Mucosa of stomach (tissue), 1 donor: ENCODE data around the gene UNG.

Experiments
- H3K27me3 ChIP-seq: one replicate; pipeline ENCODE4 v1.7.0; 2013; ENCODE audit warnings: mild to moderate bottlenecking, low read length; ENCODE audit not compliant: control insufficient read depth, insufficient read depth
- H3K36me3 ChIP-seq: one replicate; pipeline ENCODE4 v1.7.0; 2013; ENCODE audit warnings: low read length; ENCODE audit not compliant: control insufficient read depth, insufficient read depth
- H3K4me1 ChIP-seq: one replicate; pipeline ENCODE4 v1.7.0; 2013; ENCODE audit warnings: mild to moderate bottlenecking, low read length; ENCODE audit not compliant: control insufficient read depth, insufficient read depth
- H3K4me3 ChIP-seq: one replicate; pipeline ENCODE4 v1.7.0; 2013; ENCODE audit warnings: low read length
- H3K9ac ChIP-seq: one replicate; pipeline ENCODE4 v1.7.0; 2013; ENCODE audit warnings: mild to moderate bottlenecking, low read length, moderate library complexity
- H3K9me3 ChIP-seq: one replicate; pipeline ENCODE4 v1.7.0; 2013; ENCODE audit warnings: mild to moderate bottlenecking, low read length, moderate library complexity; ENCODE audit not compliant: control insufficient read depth
- donor health status: Pancreatic carcinoma.

Gene UNG

DNA sequence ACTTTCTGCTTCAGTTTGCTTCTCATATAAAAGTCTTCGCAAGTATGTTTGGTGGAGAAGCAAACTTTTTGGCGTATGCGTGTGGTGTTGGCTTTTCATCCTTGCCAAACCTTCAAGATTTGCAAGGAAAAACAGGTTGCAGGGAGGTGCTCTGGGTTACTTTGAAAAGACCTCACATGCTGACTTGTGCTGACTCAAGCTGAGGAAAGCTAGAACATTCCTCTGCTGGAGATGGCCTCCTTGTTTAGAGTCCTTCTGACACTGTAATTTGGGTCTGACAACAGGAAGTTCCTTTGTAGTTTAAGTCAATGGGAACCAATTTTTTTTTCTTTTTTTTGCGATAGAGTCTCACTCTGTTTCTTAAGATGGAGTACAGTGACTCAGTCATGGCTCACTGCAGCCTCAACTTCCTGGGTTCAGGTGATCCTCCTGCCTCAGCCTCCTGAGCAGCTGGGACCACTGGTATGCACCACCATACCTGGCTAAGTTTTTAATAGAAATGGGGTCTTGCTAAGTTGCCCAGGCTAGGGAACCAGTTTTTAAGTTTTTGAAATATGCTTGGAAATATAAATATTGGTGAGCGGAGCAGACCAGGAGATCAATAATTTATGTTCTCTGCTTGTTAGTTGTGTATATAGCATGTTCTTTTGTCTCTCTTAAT, 16.4 kb downstream of the UNG start:
- H3K4me1 ChIP-seq, result peaks cover 58% of the 10 kb centered on the region
- no peak overlapping the region for H3K4me3 ChIP-seq
- no peaks in the 10 kb centered on the region for H3K9me3 ChIP-seq
- H3K27me3 ChIP-seq, result no peaks in the 10 kb centered on the region
- no peak overlapping the region for H3K9ac ChIP-seq
- H3K36me3 ChIP-seq, result no peaks in the 10 kb centered on the region

DNA sequence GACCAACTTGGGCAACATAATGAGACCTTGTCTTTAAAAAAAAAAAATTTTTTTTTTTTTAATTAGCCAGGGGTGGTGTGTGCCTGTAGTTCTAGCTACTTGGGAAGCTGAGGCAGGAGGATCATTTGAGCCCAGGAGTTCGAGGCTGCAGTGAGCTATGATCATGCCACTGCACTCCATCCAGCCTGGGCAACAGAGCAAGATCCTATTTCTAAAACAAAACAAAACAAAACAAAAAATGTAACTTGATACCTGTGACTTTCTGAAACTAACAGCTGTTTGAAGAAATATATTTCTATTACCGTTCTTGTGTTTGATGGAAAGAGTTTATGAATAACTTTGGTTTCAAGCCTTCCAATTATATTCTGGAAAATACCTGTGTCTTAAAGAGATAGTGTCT, 17.2 kb downstream of the UNG start:
- no peaks in the 10 kb centered on the region for H3K9me3 ChIP-seq
- H3K36me3 ChIP-seq, result no peaks in the 10 kb centered on the region
- no peak overlapping the region for H3K9ac ChIP-seq
- no peak overlapping the region for H3K4me3 ChIP-seq
- no peaks in the 10 kb centered on the region for H3K27me3 ChIP-seq
- H3K4me1 ChIP-seq, result peaks cover 67% of the 10 kb centered on the region

DNA sequence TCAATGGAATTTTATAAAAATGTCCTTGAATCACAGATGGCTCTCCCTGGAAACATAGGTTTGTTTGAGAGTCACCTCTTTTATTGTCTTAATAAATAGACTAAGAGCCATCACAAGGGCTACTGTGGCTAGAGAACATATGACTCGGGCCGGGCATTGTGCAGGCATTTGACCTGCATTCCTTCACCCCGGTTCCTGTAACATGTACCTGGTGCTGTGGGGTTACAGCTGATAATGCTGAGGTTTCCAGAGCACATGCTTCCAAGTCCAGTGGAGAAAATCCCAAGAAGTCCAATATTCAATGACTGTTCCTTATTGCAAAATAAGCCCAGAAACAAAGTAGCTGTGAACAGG, 18.0 kb downstream of the UNG start:
- Histone ChIP-seq H3K9ac (peak overlapping the region; percentile 16), H3K4me1 (peaks cover 74% of the 10 kb centered on the region), H3K9me3 (no peaks in the 10 kb centered on the region), H3K27me3 (no peaks in the 10 kb centered on the region), H3K36me3 (no peaks in the 10 kb centered on the region), H3K4me3 (no peak overlapping the region)

DNA sequence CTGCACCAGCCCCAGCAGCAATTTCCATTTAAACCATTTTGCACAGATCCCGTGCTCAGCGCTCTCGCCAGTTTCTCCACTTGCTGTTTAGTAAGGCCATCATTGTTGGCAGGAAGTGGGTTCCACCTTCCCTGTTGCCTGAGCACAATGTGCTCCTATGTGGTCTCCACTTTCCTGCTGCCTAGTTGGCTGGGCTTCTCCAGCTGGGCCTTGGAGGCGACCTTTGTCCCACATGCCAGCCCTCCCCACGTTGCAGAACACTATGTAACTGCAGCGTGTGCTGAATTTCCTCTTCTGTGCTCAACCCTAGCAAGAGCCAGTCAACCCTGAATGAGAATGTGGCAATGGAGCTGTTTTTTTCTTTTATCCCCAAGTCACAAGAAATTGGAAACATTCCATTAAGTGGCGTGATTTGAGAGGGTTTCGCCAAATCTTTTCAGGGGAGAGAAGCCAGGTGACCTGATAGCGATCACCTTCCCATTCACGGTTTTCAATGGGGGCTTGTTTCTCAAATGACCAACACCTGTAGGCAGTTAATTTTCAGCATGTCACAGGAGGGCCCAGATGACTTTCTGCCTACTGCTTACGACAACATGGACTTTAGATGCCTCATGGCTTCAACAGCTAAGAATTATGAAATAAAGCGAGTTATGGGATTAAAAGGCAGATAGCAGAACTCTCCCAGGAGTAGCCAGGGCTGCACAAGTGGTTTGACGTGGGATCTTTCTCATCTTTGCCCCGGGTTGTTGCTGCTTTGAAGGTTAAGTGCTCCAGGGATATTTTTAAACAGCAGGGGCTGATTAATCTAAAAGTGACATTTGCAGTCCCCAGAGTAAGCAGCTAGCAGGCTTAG, 18.6 kb downstream of the UNG start, which contains the start of gene ACACB:
TSS of gene ACACB (plus strand) at position 830 of the 853 bp plus-strand sequence. CDS start 22,819 bp downstream, outside the sequence.
- H3K36me3 ChIP-seq, result no peaks in the 10 kb centered on the region

DNA sequence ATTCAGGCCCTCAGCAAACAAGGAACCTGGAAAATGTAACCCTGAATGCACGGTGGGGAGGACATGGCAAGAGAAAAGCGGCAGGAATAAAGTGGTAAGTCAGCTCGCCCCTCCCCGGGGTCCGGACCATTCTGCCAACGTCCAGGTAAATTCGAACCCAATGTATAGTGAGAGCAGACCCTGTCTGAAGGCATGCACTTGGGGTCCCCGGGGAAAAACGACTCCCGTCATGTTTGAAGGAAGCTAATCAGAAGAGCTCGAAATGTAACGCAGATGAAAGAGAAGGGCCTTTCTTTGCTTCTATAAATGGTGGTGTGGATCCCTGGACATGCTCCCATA, 19.2 kb downstream of the UNG start:
- H3K4me3 ChIP-seq, result no peak overlapping the region
- no peaks in the 10 kb centered on the region for H3K27me3 ChIP-seq
- peaks cover 77% of the 10 kb centered on the region for H3K4me1 ChIP-seq
- no peaks in the 10 kb centered on the region for H3K9me3 ChIP-seq
- H3K36me3 ChIP-seq, result no peaks in the 10 kb centered on the region
- H3K9ac ChIP-seq, result peak overlapping the region; percentile 57

More for the DNA sequence above, 18.6 kb downstream of the UNG start, which contains the start of gene ACACB:
- H3K27me3 ChIP-seq, result no peaks in the 10 kb centered on the region
- H3K9me3 ChIP-seq, result no peaks in the 10 kb centered on the region
- no peak within 1 kb of the TSS for H3K4me3 ChIP-seq
- H3K9ac ChIP-seq, result peak within 1 kb of the TSS; percentile 57
- peaks cover 77% of the 10 kb centered on the region for H3K4me1 ChIP-seq

DNA sequence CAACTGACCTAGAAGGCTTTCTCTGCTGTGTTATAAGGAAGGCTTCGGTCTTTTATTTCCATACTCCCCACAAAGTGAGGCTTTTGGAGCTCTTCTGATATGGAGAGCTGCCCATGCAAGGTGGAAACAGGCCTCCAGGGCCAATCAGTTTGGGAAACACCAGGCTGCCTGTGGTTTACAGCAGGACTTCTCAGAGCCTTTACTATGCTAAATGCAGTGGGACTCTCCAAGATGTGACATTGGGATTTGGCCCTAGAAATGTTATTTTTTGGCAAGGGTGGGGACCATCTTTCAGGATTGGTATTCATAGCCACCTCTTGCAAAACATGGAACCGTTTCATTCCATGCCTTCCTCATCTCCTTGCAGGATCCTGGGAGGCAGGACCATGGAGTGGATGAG, 22.7 kb downstream of the UNG start:
- no peak overlapping the region for H3K9ac ChIP-seq
- H3K9me3 ChIP-seq, result no peaks in the 10 kb centered on the region
- H3K4me3 ChIP-seq, result no peak overlapping the region
- no peaks in the 10 kb centered on the region for H3K36me3 ChIP-seq
- peaks cover 52% of the 10 kb centered on the region for H3K4me1 ChIP-seq
- no peaks in the 10 kb centered on the region for H3K27me3 ChIP-seq

DNA sequence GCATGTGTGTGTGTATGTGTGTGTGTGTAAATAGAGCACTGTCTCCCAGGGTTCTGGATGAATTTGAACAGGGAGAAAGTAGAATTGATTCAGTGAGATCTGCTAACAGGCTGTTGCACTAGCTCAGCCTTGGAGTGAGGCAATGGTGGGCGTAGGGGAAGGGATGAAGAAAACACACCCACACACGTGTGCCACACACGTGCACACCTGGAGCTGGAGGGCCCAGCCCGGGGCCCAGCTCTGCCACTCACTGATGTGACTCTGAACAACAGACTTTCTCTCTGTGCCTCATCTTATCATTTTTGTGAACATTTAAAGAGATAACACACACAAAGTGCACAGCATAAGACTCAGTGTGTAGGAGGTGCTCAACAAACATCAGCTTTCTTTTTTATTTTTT, 23.2 kb downstream of the UNG start:
- H3K9ac ChIP-seq, result no peak overlapping the region
- no peaks in the 10 kb centered on the region for H3K27me3 ChIP-seq
- H3K4me1 ChIP-seq, result peaks cover 47% of the 10 kb centered on the region
- no peaks in the 10 kb centered on the region for H3K36me3 ChIP-seq
- no peaks in the 10 kb centered on the region for H3K9me3 ChIP-seq
- no peak overlapping the region for H3K4me3 ChIP-seq

DNA sequence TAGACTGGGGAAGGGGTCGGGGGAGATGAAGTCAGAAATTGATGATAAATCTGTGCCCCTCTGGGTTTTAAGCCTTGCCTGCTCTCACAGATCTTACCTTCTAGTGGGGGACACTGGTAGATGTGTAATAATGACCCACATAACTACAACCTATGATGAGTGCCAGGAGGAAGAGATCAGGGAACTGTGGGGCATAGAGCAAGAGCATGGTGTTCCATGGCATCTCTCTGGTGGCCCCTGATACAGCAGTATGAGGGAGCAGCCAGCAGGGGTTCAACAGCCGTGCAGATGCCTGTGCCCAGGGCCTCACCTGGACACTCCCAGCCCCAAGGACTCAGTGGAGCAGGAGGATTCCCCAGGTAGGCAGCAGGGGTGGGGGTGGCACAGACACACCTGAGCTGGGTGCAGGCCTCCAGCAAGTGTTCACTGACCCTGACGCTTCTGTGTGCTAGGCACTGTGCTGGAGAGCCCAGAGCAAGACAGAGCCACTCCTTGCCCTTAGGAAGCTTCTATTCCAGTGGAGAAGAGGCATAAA, 24.0 kb downstream of the UNG start:
- no peaks in the 10 kb centered on the region for H3K36me3 ChIP-seq
- H3K9ac ChIP-seq, result no peak overlapping the region
- no peaks in the 10 kb centered on the region for H3K27me3 ChIP-seq
- H3K4me1 ChIP-seq, result peaks cover 38% of the 10 kb centered on the region
- no peaks in the 10 kb centered on the region for H3K9me3 ChIP-seq
- no peak overlapping the region for H3K4me3 ChIP-seq

DNA sequence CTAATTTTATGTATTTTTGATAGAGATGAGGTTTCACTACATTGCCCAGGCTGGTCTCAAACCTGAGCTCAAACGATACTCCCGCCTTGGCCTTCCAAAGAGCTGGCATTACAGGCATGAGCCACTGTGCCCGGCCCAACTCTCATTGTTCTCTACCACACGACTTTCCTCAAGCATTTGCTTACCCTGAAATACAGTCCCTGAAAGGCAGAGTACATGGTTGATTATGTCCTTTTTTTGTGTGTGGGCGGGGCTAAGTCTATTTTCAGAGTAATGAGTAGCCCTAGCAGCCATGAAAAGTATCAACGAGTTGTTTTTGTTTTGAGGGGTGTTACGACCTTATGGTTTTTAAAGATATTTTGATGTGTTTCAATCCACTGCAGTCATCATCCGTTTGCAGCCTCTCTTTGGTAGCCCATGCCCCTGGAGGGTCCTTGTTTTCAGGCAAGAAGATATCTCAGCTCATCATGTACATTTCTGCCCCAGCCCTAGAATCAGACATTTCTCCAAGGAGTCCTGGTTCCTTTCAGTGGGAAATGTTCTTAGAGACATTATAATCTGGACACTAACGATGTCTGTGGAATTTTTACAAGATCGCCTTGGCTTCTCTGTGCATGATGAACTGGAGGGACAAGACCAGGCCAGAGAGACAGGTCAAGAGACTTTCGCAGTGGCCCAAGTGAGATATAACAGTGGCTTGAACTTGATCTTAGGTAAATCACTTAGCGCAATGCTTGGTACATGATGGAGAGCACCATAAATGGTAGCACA, 27.7 kb downstream of the UNG start:
- Histone ChIP-seq H3K4me3 (no peak overlapping the region), H3K9ac (no peak overlapping the region), H3K27me3 (no peaks in the 10 kb centered on the region), H3K4me1 (peaks cover 7% of the 10 kb centered on the region), H3K36me3 (no peaks in the 10 kb centered on the region), H3K9me3 (no peaks in the 10 kb centered on the region)

DNA sequence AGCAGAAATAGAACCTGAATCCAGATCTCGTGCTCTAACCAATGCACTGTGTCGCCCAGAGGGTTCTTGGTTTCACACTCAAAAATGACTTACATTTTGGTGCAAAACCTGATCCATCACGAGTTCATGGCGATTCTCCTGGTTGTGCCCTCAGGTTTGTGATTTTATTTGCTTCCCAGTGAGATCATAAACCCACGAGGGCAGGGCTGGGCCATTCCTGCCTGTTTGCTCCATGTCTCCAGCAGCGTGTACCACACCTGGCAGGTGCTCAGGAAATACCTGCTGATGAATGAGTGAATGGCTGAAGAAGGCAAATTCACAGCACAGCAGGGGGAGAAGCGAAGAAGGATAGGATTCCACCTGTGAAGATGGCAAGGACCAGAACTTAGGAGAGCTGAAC, 28.4 kb downstream of the UNG start:
- H3K9me3 ChIP-seq, result no peaks in the 10 kb centered on the region
- H3K9ac ChIP-seq, result no peak overlapping the region
- H3K27me3 ChIP-seq, result no peaks in the 10 kb centered on the region
- H3K4me1 ChIP-seq, result no peaks in the 10 kb centered on the region
- H3K4me3 ChIP-seq, result no peak overlapping the region
- no peaks in the 10 kb centered on the region for H3K36me3 ChIP-seq

DNA sequence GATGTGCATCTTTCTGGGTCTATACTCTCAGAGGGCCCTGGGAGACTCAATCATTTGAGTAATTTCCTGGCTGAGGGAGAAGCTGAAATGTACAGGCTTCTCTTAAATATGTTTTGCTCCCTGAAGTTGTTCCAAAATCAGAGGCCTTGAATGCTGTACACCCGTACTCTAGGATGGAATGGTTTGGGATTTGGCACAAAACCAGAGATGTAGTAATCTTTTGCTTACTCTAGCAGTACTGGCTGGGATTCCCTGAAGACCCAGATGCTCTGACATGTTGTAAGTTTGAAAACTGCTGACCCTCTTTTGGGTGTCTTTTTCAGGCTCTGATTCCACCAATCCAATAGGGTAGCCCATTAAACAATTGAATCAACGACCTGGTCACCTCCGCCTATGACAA, 29.4 kb downstream of the UNG start:
- H3K27me3 ChIP-seq, result no peaks in the 10 kb centered on the region
- no peaks in the 10 kb centered on the region for H3K4me1 ChIP-seq
- no peak overlapping the region for H3K4me3 ChIP-seq
- no peak overlapping the region for H3K9ac ChIP-seq
- H3K9me3 ChIP-seq, result no peaks in the 10 kb centered on the region
- H3K36me3 ChIP-seq, result no peaks in the 10 kb centered on the region
